Measurements from ENCODE around the gene KRT86.

KRT86 gene

GRCh38 chr12:52346593-52346992 is 72.1 kb downstream of the KRT86 start:
- DNase-seq (ENCODE audit: low read depth) = no peak
- TF ChIP-seq MYC (IDR thresholded peaks at IDR 0.05; ENCODE audit: low read depth, low read length) (no peak), POLR2A (IDR thresholded peaks at IDR 0.05; ENCODE audit: extremely low read depth, insufficient read length) (no peak)
- TF ChIP-seq, protein P1, sequence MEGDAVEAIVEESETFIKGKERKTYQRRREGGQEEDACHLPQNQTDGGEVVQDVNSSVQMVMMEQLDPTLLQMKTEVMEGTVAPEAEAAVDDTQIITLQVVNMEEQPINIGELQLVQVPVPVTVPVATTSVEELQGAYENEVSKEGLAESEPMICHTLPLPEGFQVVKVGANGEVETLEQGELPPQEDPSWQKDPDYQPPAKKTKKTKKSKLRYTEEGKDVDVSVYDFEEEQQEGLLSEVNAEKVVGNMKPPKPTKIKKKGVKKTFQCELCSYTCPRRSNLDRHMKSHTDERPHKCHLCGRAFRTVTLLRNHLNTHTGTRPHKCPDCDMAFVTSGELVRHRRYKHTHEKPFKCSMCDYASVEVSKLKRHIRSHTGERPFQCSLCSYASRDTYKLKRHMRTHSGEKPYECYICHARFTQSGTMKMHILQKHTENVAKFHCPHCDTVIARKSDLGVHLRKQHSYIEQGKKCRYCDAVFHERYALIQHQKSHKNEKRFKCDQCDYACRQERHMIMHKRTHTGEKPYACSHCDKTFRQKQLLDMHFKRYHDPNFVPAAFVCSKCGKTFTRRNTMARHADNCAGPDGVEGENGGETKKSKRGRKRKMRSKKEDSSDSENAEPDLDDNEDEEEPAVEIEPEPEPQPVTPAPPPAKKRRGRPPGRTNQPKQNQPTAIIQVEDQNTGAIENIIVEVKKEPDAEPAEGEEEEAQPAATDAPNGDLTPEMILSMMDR (IDR thresholded peaks at IDR 0.05; ENCODE audit: low read depth, low read length) = no peak
- TF ChIP-seq, protein P2, sequence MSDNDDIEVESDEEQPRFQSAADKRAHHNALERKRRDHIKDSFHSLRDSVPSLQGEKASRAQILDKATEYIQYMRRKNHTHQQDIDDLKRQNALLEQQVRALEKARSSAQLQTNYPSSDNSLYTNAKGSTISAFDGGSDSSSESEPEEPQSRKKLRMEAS (IDR thresholded peaks at IDR 0.05; ENCODE audit: low read depth, low read length) = no peak

GRCh38 chr12:52347016-52347415 is 72.6 kb downstream of the KRT86 start:
- H3K4me3 ChIP-seq (ENCODE audit: low read depth, low read length) = no peak overlapping the region
- no peak for DNase-seq (ENCODE audit: low read depth)
- TF ChIP-seq, protein P2 (IDR thresholded peaks at IDR 0.05; ENCODE audit: low read depth, low read length) = no peak
- TF ChIP-seq, protein P1 (IDR thresholded peaks at IDR 0.05; ENCODE audit: low read depth, low read length) = no peak
- TF ChIP-seq MYC (IDR thresholded peaks at IDR 0.05; ENCODE audit: low read depth, low read length) (no peak), POLR2A (IDR thresholded peaks at IDR 0.05; ENCODE audit: extremely low read depth, insufficient read length) (no peak)

More at GRCh38 chr12:52346593-52346992, 72.1 kb downstream of the KRT86 start:
- H3K4me3 ChIP-seq (ENCODE audit: low read depth, low read length) = no peak overlapping the region

DNA sequence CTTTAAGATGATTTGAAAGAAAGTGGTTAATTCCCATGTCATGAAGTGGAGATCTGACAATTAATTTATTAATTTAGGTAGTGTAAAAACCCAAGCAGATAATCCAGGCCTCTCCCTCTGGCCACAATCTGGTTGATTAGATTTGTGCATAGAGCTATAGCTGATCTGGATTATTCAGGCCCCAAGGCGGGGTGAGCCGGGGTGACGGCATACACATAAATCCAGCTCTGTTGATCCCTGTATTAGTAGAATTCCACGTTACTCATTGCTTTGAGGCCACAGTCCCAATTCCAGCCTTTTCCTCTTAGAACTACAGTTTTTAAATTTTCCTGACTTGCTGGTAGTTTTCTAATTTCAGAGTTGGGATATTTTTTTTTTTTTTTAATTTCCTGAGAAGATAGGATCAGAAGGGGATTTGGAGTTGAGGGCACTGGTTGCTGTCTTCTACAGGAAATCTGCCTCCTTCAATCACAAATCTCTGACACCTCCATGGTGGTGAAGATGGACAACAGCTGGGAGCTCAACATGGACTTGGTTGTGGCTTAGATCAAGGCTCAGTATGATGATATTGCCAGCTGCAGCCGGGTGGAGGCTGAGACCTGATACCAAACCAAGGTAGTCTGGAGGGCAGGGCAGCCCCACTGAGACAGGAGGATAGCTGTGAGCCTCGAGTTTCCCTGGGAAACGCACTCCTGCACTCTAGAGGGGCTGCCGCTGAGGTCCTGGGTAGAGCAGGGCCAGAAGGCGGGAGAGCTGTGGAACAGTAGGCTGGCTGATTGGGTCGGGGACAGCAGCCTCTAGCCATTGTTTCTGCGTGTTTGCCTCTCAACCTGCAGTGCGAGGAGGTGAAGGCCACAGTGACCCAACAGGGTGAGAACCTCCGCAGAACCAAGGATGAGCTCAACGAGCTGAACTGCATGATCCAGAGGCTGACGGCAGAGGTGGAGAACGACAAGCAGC is 73.4 kb downstream of the KRT86 start:
- no peak for DNase-seq (ENCODE audit: low read depth)
- TF ChIP-seq, protein P1 (IDR thresholded peaks at IDR 0.05; ENCODE audit: low read depth, low read length) = no peak
- TF ChIP-seq, protein P2 (IDR thresholded peaks at IDR 0.05; ENCODE audit: low read depth, low read length) = no peak
- no peak for TF ChIP-seq POLR2A (IDR thresholded peaks at IDR 0.05; ENCODE audit: extremely low read depth, insufficient read length)
- TF ChIP-seq MYC (IDR thresholded peaks at IDR 0.05; ENCODE audit: low read depth, low read length) = no peak

GRCh38 chr12:52349196-52349595 is 74.8 kb downstream of the KRT86 start:
- no peak overlapping the region for H3K4me3 ChIP-seq (ENCODE audit: low read depth, low read length)
- DNase-seq (ENCODE audit: low read depth) = no peak
- TF ChIP-seq, protein P1 (IDR thresholded peaks at IDR 0.05; ENCODE audit: low read depth, low read length) = no peak
- TF ChIP-seq, protein P2 (IDR thresholded peaks at IDR 0.05; ENCODE audit: low read depth, low read length) = no peak
- TF ChIP-seq POLR2A (IDR thresholded peaks at IDR 0.05; ENCODE audit: extremely low read depth, insufficient read length) = no peak

More for the DNA sequence above, 73.4 kb downstream of the KRT86 start:
- no peak overlapping the region for H3K4me3 ChIP-seq (ENCODE audit: low read depth, low read length)

GRCh38 chr12:52350021-52350620 is 75.7 kb downstream of the KRT86 start:
- DNase-seq (ENCODE audit: low read depth) = no peak
- TF ChIP-seq, protein P1 (IDR thresholded peaks at IDR 0.05; ENCODE audit: low read depth, low read length) = no peak
- TF ChIP-seq MYC (IDR thresholded peaks at IDR 0.05; ENCODE audit: low read depth, low read length) (no peak), POLR2A (IDR thresholded peaks at IDR 0.05; ENCODE audit: extremely low read depth, insufficient read length) (no peak)
- TF ChIP-seq, protein P2 (IDR thresholded peaks at IDR 0.05; ENCODE audit: low read depth, low read length) = no peak
- no peak overlapping the region for H3K4me3 ChIP-seq (ENCODE audit: low read depth, low read length)

Data from NB4 (cell line).